HG03175 (cell line): ENCODE results near the gene SH2D7.

Experiments used
- ATAC-seq: cut with Tn5 transposase; IDR thresholded peaks from one replicate; pipeline ENCODE4 v1.9.1; 2021; ENCODE audit warnings: mild to moderate bottlenecking, moderate library complexity; ENCODE audit not compliant: unreplicated experiment

Gene SH2D7

GRCh38 chr15:78077053-78077870 lies 15.1 kb upstream of the SH2D7 start, which contains the start of gene TBC1D2B:
Gene TBC1D2B (minus strand): TSS chr15:78077711. CDS start chr15:78077652, 59 bp downstream.
- ATAC-seq = peak; percentile 66

DNA sequence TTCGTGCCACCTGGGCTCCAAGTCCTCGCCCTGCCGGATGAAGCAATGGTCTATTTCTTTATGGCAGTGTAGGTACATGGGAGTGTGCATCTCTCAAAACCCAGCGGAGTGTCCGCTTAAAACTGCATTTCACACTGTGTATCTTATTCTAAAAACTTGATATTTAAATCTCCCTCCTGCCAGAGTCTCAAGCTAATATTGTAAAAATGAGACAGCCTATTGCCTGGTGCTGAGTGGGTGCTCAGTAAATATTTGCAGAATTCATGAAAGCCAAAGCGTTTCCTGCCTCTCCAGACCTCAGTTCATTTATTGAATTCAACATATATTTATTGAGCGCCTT lies 14.5 kb upstream of the SH2D7 start:
- no peak for ATAC-seq

DNA sequence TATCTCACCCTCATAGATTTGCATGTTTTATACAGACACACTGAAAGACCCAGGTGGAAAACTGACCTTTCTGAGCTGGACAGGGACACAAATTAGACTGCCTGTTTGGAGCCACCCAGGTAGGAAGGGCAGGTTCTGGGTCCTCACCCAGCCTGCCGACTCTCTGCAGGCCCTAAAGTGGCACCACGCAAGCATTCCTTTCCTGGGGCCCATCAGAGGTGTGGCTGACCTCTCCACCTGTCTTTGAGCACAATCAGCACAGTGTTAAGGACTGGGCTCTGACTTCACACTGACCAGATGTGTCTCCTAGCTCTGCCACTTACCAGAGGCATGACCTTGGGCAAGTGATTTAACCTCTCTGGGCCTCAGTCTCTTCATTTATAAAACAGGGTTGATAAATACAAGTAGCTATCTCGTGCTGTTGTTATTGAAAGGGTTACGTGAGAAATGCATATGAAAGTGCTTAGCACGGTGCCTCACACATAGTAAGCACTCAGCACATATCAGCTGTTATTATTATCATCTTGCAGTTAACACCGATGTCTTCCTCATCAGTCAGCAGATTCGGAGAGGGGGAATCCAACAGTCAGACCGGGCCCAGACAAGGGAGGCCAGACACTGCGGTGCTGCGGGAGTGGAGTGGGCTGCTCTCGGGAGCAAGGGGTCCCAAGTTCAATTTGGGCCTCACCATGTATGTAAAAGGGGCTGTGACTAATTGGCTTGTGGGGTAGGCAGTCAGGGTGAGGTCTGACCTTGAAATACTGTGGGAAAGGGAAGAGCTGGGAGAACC lies 12.9 kb upstream of the SH2D7 start:
- no peak for ATAC-seq

GRCh38 chr15:78080088-78080460 lies 12.3 kb upstream of the SH2D7 start:
- no peak for ATAC-seq

DNA sequence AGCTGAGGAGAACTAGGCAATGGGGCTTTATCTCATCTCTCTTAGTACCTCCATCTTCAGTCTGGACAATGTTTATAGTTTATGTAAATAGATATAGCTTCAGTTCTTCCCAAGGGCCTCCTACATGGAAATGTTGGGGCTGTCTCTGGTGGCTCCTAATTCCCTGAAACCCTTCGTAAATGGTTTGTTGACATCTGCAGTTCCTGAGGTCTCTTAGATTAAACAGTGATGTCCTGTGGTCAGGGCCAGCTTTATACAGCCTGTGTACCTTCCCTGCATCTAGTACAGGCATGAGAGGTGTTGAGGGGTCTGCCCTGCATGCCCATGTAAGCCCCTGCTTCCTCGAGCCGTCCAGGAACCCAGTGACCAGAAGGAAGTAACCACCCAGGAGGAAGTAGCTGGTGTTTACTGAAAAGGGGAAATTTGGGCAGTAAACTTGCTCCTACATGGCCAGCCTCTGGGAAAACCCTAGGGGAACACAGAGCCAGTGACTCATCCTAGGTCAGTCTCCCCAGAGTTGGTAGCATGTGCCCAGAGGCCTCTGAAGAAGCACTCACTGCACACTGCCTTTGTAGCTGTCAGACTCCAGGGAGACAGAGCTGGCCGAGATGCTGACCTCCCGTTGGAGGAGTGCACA lies 10.1 kb upstream of the SH2D7 start:
- no peak for ATAC-seq

DNA sequence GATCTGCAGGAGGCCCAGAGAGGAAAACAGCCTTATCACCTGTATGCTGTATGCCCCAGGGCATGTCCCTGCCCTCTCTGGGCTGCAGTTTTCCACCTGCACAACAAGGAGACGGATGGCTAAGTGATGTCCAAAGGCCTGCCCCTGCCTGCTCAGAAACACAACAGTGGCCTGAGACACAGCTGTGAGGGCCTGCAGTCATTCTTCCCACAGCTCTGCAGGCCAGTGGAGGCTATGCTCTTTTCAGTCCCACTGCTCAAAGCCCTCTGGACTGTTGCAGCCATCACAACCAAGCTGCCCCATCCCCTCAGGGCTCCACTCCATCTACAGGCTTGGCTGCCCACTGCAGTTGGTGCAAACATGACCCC lies 9.6 kb upstream of the SH2D7 start:
- no peak for ATAC-seq

DNA sequence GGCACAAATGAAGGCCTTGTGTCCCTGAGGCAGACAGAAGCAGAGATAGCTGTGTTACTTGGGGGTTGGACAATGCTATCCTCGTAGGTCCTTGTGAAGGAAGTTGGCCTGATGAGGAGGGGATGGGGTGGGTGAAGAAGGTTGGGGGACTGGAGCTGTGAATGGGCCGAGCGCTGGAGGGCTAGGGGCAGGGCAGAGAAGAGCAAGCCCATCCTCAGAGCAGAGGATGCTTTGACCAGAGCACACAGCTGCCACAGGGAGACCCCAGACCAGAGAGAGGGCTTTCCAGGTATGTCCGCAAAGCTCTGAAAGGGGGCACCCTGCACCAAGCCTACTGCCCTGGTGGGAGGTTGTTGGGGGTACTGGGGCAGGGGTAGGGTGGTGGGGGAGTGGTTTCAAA lies 9.2 kb upstream of the SH2D7 start:
- no peak for ATAC-seq

- no peak for ATAC-seq
Observed at GRCh38 chr15:78083687-78084448, 8.5 kb upstream of the SH2D7 start.

DNA sequence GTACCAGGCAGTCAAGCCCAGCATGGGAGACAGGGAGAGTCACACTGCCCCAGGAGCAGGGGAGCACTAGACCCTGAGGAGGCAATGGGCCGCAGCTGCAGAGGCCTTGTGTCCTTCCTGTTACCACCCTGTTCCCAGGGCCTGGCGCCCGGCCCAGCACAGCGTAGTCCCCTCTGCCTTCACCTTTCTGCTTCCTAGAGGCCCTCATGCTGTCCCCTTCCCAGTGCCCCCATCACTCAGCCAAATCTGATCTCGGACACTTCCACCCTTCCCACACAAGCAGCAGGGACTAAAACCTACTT lies 8.0 kb upstream of the SH2D7 start:
- no peak for ATAC-seq

- ATAC-seq = no peak
Observed at GRCh38 chr15:78085928-78086327, 6.4 kb upstream of the SH2D7 start.

GRCh38 chr15:78087951-78088772 lies 4.2 kb upstream of the SH2D7 start:
- ATAC-seq = peak; percentile 75

GRCh38 chr15:78088773-78089080 lies 3.6 kb upstream of the SH2D7 start:
- ATAC-seq = no peak

GRCh38 chr15:78090422-78091063 lies 1.8 kb upstream of the SH2D7 start:
- ATAC-seq = no peak

DNA sequence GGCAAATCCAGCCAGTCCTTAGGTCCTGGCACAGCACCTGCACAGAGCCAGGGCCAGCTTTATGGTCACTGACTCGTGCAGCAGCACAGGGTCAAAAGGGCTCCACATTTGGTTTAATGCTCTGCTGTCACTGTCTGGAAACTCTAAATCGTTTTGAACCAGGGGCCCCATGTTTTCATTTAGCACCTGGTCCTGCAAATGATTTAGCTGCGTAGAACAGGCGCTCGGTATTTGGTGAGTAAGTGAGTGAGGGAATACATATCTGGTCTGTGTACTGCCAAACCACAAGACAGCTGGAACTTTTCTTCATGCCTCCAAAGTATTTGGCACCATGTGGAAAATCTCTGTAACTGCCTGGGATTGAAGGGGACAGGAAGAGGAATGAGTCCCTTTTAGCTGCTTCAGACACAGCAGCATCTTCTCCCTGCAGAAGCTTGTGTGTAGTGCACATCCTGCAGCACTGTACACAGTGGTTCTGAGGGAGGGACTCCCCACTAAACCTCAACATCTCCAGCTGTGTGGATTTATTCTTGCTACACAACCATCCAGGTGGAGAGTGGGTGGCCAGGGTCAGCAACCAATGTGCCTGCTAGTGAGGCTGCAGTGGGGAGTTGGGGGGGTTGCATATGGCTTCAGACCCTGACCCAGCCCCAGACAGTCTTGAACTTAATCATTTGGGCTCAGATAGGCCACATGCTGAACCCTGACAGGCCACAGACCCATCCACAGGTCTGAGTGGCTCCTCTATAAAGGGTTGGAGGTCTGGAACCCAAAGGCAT lies 1.1 kb downstream of the SH2D7 start:
- ATAC-seq = no peak

GRCh38 chr15:78097667-78098066 lies 5.3 kb downstream of the SH2D7 start:
- ATAC-seq = no peak

- no peak for ATAC-seq
Observed at GRCh38 chr15:78098131-78098755, 5.9 kb downstream of the SH2D7 start.

DNA sequence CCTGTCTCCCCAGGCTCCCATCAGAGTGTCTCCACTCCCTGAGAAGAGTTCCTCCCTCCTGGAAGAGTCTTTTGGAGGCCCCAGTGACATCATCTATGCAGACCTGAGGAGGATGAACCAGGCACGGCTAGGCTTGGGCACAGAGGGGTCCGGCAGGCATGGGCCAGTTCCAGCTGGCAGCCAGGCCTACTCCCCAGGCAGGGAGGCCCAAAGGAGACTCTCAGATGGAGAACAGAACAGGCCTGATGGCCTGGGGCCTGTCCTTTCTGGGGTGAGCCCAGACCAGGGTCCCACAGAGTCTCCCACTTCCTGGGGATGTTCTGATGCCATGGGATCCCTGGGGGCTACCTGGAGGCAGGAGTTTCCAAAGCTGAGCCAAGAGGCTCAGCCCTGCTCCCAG lies 8.5 kb downstream of the SH2D7 start:
- ATAC-seq = no peak

GRCh38 chr15:78101423-78102105 lies 9.2 kb downstream of the SH2D7 start:
- no peak for ATAC-seq
